Measurements from ENCODE around the gene PPIA.

The PPIA gene

DNA sequence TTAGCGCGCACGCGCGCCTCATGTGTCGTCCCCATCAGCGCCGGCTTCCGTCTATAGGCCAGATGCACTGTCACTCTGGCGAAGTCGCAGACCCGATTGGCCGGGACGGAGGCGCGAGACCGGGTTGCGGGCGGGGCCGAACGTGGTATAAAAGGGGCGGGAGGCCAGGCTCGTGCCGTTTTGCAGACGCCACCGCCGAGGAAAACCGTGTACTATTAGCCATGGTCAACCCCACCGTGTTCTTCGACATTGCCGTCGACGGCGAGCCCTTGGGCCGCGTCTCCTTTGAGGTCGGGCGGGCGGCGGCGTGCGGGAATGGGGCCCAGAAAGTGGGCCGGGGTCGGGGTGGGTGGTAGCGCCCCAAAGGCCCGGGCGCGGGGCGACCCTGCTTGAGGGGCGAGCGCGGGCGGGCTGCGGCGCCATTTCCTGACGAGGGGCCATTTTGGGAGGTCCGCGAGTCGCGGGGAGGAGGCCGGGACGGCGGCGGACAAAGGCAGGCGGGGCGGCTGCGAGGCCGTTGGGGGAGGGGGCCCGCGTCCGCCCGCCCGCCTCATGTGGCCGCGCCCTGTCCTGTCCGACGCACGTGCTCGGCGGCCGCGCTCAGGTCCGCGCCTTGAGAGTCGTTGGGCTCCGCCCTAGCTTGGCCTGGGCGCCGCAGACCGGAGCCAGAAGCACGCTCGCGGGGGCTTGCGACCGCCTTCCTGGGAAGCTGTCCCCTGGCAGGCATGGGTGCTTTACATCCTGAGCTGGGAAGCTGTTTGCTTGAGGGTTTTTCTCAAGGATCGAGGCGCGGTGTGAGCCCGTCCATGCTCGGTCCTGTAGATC, at the start of gene PPIA:
Gene PPIA (plus strand): TSS at position 178 of the 825 bp plus-strand sequence. CDS start 44 bp downstream, at position 222.
- DNase-seq = peak; percentile 98

GRCh38 chr7:44748045-44748947, 48.2 kb upstream of the PPIA start, which contains the start of gene ZMIZ2:
Gene ZMIZ2 (plus strand): TSS chr7:44748847. CDS start chr7:44756250, 7,403 bp downstream.
- peak; percentile 92 for DNase-seq

DNA sequence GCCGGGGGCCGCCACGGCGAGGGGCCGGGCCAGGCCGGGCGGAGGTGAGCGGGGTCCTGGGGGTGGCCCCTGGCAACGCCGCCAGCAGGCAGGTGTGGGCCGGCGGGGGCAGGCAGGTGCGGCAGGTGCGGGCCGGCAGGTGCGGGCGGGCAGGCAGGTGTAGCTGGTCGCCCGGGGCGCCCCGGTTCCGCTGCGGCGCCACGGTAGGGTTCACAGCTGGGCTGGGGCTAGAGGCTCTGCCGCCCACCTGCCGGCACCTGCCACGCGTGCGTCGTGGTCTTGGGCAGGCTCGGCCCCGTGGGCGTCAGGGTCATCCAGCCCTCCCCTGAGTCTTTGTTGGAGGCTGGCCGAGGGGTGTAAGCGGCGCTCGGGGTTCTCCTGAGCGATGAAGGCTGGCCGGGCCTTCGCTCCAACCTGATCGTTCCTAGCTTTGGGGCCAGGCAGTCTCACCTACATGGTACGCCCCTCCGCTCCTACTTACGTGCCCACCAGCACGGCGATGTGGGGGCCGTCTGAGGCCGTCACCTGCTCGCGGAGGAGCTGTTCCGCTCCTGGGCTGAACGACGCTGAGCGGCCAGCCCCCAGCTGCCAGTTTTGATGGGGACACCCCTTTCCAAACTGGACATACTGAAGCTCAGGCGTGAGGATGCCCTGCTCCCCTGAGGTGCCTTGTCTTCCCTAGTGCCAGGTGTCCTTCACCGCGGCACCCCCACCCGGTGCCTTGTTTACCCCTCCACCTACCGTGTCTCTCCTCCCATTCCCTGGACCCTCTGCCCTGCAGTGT, 47.3 kb upstream of the PPIA start:
- DNase-seq = peak; percentile 19

DNA sequence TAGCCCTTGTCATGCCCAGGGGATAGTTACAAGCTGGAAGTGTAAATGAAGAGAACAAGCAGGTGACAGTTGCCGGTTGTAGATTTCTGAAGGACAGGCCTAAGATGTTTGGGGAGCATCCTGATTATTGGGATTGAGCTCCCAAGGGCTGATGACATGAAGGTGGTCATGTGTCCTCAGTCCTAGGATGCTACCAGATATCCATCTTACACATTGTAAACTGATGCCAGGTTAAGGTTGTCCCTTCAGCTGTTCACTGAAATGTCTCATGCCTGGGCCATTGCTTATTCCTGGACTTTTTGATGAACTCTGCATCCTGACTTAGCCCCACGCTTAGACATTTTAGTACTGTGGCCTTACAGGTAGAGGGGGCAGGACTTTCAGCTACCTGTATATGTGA, 46.5 kb upstream of the PPIA start:
- DNase-seq = no peak

DNA sequence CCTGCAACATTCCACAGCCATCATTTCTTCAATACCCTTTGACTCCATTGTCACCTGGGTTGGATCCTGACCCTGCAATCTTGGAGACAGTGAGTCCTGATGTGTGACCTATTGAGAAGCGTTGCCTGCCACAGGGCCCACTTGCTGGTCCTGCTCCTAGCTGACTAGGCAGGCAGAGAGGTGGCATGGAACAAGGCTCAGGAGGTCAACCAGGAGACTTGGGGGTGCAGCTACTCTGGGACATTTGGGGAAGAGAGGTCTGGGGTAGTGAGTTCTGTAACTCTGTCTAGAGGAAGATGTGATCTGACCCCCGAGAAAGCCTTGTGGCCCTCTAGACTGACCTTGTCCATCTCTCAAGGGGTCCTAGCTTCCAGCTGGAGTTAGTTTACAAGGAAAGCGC, 46.1 kb upstream of the PPIA start:
- DNase-seq = no peak

DNA sequence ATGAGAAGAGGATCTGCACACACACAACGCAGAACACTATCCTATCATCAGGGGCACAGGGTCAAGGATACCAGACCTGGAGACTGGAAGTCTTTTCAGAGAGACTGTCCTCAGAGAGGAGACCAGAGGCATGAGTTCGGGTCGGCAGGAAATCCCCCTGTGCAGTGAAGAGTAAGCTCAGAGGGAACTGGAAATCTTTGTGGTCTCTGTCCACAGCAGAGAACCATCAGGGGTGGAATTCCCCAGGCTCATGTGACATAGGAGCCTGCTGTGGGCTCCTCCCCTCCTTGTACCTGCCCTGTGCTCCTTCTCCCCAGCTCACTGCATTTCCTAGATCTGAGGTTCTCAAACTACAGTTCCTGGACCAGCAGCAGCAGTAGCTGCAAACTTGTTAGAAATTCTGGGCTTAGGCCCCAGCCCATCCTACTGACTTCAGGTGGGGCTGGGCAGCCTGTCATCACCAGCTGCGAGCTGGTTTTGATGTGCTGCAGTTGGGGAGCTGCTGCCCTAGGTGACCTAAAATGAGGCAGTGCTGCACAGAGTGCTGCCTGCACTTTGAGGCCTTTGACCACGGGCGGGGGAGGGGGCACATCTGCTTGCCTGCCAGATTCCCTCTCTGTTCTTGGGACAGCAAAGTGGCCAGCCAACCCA, 45.4 kb upstream of the PPIA start:
- no peak for DNase-seq

GRCh38 chr7:44752822-44753221, 43.7 kb upstream of the PPIA start:
- no peak for DNase-seq

DNA sequence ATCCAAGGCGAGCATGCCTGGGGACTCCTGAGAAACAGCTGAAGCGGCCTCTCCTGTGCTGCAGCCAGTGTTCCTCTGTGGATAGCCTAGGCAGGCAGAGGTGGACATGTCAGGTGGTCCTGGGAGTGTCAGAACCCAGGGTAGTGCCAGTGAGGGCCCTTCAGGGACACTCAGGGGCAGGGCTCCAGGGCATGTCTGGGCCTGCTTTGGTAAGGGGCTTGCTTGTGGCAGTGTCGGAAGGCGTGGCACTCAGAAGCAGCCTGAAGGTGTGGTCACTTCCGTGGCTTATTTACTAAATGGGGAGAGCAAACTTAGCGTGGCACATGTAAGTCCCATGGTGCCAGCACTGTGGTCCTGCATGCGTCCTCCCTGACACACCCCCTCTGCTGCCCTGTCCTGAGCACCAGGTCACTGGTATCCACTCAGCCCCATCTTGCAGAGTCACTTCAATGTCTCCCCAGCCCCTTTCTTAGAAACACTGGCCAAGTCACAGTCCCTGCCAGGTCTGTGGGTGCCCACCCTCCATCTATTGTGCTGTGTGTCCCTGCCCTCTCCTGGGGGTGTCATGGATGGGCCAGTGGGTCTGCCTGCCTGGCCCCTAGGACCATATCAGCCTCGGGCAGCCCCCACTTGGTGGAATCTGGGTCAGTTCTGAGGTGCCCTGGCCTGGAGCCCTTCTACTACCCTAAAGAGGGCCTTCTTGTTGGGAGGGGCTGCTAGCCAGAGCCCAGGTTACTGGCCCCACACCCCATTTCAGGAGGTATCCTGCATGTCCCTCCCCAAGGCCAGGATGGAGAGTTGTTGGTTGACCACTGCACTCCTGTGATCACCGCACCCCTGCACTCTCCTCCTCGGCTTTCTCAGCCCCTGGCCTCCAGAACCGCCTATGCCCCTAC, 41.4 kb upstream of the PPIA start:
- DNase-seq = no peak

GRCh38 chr7:44755698-44756627, 40.5 kb upstream of the PPIA start:
- no peak for DNase-seq

- no peak for DNase-seq
Measured at GRCh38 chr7:44756904-44757303, 39.6 kb upstream of the PPIA start.

DNA sequence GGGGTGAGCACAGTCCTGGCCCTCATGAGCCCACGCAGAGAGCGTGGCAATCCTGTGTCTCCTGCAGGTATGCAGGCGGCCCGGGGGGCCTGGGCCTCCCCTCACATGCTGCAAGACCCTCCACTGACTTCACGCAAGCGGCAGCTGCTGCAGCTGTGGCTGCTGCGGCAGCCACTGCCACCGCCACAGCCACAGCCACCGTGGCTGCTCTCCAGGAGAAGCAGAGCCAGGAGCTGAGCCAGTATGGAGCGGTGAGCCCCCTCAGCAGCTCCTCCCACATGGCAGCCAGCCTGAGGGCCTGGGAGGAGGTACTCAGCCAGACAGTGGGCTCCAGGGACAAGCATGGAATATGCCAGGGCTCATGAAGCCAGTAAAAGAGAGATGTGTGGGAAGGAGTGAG, 39.2 kb upstream of the PPIA start:
- DNase-seq = peak; percentile 6

GRCh38 chr7:44757739-44758138, 38.7 kb upstream of the PPIA start:
- no peak for DNase-seq

DNA sequence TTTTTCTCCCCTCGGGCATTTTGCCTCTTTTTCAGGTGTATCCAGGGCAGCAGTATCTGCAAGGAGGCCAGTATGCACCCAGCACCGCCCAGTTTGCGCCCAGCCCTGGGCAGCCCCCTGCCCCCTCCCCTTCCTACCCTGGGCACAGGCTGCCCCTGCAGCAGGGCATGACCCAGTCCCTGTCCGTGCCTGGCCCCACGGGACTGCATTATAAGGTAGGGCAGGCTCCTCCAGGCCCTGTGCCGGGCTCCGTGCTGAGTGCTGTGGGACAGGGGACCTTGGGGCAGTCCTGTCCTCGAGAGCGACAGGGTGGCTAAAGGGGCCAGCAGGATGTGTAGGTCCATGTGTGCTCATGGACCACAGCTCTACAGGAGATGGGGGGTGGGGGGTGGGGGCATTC, 37.2 kb upstream of the PPIA start:
- DNase-seq = no peak

- DNase-seq = no peak
Measured at GRCh38 chr7:44760034-44760580, 36.4 kb upstream of the PPIA start.

DNA sequence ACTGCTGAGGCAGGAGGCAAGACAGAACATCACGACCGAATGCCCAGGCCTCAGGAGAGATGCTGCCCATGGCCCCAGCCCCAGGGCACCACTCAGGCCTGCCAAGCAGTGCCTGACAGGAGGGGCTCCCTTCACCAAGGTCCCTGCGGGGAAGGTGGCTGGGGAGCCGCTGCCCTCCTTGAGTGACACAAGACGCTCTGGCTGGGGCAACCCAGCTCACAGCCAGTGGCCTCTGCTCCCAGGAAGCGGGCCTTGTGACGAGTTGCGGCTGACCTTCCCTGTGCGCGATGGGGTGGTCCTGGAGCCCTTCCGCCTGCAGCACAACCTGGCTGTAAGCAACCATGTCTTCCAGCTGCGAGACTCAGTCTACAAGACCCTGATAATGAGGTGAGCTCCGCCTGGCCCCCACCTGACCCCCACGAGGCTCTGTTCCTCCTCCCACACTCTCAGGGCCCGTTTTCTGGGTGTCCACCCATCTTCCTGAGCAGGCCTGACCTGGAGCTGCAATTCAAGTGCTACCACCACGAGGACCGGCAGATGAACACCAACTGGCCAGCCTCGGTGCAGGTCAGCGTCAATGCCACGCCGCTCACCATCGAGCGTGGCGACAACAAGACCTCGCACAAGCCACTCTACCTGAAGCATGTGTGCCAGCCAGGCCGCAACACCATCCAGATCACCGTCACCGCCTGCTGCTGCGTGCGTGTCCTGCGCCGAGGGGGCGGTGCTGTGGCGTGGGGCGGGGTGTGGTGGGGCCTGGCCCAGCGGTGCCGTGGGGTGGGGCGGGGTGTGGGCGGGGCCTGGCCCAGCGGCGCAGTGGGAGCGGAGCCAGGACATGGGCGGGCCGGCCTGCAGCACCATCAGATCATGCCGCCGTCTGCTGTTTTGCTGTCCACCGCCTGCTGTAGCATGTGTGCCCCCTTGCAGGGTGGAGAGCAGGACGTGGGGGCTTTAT, 35.0 kb upstream of the PPIA start:
- no peak for DNase-seq

- DNase-seq = no peak
Measured at GRCh38 chr7:44762300-44762699, 34.2 kb upstream of the PPIA start.

DNA sequence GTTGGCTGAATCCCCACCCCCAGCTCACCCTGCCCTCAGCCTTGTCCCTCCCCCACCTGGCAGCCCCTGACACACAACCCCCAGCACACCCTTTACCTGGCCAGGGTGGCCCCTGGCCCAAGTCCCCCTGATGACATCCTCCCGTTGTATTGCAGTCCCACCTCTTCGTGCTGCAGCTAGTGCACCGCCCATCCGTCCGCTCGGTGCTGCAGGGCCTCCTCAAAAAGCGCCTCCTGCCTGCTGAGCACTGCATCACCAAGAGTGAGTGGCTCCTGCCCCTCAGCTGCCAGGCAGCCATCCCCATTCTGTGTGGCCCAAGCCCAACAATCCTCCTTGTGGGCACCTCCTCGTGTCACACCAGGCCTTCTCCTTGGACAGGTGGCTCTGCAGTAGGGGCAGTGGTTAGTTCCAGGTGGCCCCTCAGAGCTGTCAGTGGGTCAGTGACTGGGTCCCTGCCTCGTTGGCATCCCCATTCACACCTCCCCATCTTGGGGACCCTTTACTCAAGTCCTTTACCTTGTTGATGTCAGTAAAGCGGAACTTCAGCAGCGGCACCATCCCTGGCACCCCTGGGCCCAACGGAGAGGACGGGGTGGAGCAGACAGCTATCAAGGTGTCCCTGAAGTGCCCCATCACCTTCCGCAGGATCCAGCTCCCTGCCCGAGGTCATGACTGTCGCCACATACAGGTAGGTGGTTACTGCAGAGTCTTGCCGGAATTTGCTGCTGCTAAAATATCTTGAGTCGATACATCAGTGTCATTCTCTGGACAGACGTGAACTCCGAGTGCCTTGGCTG, 33.6 kb upstream of the PPIA start:
- no peak for DNase-seq

DNA sequence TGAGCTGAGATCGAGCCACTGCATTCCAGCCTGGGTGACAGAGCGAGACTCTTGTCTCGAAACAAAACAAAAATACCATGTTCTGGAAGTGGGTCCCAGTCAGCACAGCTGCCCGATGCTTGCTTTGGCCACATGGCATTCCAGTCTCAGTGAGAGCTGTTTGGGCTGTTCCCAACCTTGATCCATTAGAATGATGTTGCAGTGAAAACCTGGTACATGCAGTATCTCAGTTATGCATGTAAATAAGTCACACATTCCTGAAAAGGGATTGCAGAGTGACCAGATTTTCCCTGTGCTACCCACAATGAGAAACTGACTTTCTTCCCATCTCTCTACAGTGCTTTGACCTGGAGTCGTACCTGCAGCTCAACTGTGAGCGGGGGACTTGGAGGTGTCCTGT, 32.4 kb upstream of the PPIA start:
- no peak for DNase-seq

Measured in NCI-H1092 treated with DMSO at 0.1 percent for 48 hours (cell line).